Nephron (organoid): ENCODE data around the gene CREBL2.
A peak's percentile ranks its signal among the peaks of the same experiment; 100 is the strongest.

Source experiments
- H3K27ac Mint-ChIP-seq, 3 experiments: 2 replicates each; pipeline ENCODE4 v1.8.0; 2020; ENCODE audit warnings: mixed read lengths in 3 of 3, mild to moderate bottlenecking in 2 of 3, moderate library complexity in 1 of 3
- H3K27me3 Mint-ChIP-seq: 2 replicates; pipeline ENCODE4 v1.8.0; 2021; ENCODE audit warnings: low read depth, mild to moderate bottlenecking, moderate library complexity, mixed read lengths
- H3K36me3 Mint-ChIP-seq: 2 replicates; pipeline ENCODE4 v1.8.0; 2020; ENCODE audit warnings: low read depth, mixed read lengths
- H3K4me1 Mint-ChIP-seq: 2 replicates; pipeline ENCODE4 v1.8.0; 2020; ENCODE audit warnings: mixed read lengths
- H3K4me3 Mint-ChIP-seq, 3 experiments: 2 replicates each; pipeline ENCODE4 v1.8.0; 2020; ENCODE audit warnings: mild to moderate bottlenecking in 3 of 3, mixed read lengths in 3 of 3, moderate library complexity in 2 of 3
- H3K9me3 Mint-ChIP-seq: 2 replicates; pipeline ENCODE4 v1.8.0; 2020; ENCODE audit warnings: mixed read lengths
- TF ChIP-seq, protein P1 (sequence below), 3 experiments: fragments of 200-600 bp; sonication (generic); IDR thresholded peaks; one replicate each; pipeline ENCODE4 v1.5.0; 2021; ENCODE audit warnings: antibody characterized with exemption in 3 of 3; ENCODE audit not compliant: unreplicated experiment in 3 of 3

Gene CREBL2

DNA sequence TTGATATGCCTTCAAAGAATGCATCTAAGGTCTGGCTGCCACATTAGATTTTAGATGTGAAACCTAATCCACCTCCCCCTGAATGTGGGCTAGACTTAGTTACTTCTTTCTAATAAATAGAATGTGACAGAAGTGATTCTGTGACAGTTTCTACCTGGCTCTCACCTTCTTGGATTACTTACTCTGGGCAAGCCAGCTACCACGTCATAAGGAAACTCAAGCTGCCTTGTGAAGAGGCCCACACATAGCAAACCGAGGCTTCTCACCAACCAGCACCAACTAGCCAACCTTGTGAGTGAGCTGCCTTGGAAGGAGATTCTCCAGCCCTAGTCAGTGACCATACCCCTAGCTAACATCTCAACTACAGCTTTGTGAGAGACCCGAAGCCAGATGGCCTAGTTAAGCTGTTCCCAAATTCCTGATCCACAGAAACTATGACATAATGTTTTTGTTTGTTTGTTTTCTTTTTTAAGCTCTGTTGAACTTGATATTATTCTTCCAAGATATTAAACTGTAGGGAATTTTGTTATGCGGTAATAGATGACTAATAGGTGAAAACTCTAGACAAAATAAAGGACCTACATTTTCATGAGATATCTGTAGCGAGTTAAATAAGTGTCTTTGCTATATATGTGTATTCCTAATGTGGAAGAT lies 78.1 kb downstream of the CREBL2 start:
- Mint-ChIP-seq H3K27me3 (peaks cover 4% of the 10 kb centered on the region), H3K4me3 (no peak overlapping the region), H3K9me3 (no peaks in the 10 kb centered on the region), H3K36me3 (no peaks in the 10 kb centered on the region), H3K4me1 (peaks cover 9% of the 10 kb centered on the region), H3K27ac (no peak overlapping the region)
- TF ChIP-seq, protein P1, sequence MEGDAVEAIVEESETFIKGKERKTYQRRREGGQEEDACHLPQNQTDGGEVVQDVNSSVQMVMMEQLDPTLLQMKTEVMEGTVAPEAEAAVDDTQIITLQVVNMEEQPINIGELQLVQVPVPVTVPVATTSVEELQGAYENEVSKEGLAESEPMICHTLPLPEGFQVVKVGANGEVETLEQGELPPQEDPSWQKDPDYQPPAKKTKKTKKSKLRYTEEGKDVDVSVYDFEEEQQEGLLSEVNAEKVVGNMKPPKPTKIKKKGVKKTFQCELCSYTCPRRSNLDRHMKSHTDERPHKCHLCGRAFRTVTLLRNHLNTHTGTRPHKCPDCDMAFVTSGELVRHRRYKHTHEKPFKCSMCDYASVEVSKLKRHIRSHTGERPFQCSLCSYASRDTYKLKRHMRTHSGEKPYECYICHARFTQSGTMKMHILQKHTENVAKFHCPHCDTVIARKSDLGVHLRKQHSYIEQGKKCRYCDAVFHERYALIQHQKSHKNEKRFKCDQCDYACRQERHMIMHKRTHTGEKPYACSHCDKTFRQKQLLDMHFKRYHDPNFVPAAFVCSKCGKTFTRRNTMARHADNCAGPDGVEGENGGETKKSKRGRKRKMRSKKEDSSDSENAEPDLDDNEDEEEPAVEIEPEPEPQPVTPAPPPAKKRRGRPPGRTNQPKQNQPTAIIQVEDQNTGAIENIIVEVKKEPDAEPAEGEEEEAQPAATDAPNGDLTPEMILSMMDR (IDR thresholded peaks at IDR 0.05; ENCODE audit: unreplicated experiment in 3 of 3): no peak

DNA sequence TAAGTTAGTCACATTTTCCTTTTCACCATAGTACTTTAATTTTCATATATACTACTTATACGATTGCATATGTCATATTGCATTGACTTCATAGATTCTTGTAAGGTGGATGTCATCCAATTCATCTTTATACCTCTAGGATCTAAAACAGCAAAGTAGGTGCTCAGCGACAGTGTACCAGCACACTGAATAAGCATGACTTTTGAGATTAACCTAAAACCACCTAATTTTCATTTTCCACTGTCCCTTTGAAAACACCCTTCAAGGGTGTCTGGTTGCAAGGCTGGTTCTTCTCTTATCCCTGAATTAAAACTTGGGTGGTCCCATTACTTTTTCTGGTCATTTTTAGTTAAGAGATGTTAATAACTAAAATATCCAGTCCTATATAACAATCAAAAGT lies 79.9 kb downstream of the CREBL2 start:
- no peaks in the 10 kb centered on the region for H3K36me3 Mint-ChIP-seq
- peaks cover 4% of the 10 kb centered on the region for H3K27me3 Mint-ChIP-seq
- no peak overlapping the region for H3K27ac Mint-ChIP-seq
- peaks cover 14% of the 10 kb centered on the region for H3K4me1 Mint-ChIP-seq
- no peaks in the 10 kb centered on the region for H3K9me3 Mint-ChIP-seq
- H3K4me3 Mint-ChIP-seq: no peak overlapping the region
- TF ChIP-seq, protein P1 (IDR thresholded peaks at IDR 0.05; ENCODE audit: unreplicated experiment in 3 of 3): no peak

DNA sequence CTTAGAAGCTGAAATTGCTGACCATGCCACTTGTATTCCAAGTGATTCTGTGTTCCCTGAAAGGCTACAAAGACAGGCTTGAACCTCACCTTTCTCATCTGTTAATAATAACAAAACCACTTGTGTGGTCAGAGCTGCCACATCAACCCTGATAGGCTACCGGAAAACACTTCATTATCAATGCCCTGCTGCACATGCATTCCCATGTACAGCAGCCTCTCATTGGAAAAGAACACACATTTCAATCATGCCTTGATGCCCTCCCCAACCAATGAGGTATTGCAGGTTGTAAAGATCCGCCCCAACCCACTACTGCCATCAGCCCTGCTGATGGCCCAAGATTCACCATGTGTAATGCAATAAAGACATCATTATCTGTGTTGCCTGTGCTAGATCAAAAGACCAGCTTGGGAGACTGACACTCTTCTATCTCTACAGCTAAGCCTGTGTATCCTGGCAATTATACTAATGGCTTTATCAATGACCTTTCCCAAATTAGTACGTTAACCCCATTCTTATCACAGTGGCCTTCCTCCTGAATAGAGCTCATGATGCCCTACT lies 81.5 kb downstream of the CREBL2 start:
- Mint-ChIP-seq H3K27ac (peak overlapping the region in 1 of 3 experiments; percentile 12), H3K36me3 (no peaks in the 10 kb centered on the region)

More for the DNA sequence above, 81.5 kb downstream of the CREBL2 start:
- peak overlapping the region in 1 of 3 experiments; percentile 9 for H3K4me3 Mint-ChIP-seq
- H3K9me3 Mint-ChIP-seq: no peaks in the 10 kb centered on the region
- no peaks in the 10 kb centered on the region for H3K27me3 Mint-ChIP-seq
- peaks cover 19% of the 10 kb centered on the region for H3K4me1 Mint-ChIP-seq
- TF ChIP-seq, protein P1 (IDR thresholded peaks at IDR 0.05; ENCODE audit: unreplicated experiment in 3 of 3): no peak
